HG02759 (cell line): ENCODE data around the gene HBE1.
"Not testable (repeated sequence)": the region's sequence is repeated elsewhere in the genome, so short reads cannot be mapped to it uniquely, and the experiment has no call there.

Experiments used
- ATAC-seq: cut with Tn5 transposase; IDR thresholded peaks from one replicate; pipeline ENCODE4 v1.9.1; 2021; ENCODE audit warnings: mild to moderate bottlenecking, moderate library complexity; ENCODE audit not compliant: unreplicated experiment

HBE1 gene

DNA sequence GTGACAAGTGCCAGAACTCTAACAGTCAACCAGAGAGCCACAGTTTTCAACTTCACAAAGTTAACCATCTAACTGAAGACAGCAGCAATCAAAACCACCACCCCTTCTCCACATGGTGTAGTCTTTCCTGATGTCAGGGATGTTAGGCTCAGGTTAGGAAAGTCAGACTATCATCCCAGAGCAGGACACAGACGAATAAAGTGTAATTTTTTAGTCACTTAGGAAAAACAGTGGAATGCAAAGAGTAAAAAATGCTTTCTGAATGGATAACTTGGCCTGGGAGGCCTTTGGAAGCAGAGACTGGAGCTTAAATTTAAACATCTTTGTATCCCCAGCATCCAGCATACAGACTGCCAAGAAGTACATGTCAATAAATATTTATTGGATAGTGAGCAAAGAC, 16.6 kb upstream of the HBE1 start:
- ATAC-seq, result no peak

DNA sequence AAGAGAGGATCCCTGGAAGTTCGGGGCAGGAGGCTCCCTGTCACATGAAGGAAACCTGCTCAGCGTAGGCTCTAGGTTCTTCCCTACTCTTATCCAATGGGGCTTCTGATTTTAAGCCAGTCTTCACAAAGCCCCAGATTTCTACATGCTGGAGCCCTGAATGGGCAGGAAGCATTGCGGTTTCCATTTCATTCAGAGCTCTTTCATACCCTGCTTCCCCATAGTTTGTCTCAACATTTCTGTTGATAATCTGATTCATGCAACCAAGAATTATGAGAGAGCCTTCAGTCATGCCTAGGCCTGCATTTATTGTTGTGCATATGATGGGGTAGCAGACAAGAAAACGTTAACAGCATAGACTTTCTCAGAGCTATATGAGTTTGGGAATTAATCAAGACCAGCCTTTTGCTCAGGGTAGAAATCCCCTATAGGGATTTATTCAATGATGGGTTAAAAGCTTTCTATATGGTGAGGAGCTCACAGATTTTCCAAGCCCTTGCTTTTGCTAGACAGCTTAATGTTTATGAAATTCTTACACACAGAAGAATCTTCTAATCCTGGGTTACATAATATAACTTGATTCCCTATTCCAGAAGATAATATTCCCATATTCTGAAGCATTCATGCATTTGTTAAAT, 16.1 kb upstream of the HBE1 start:
- ATAC-seq, result no peak

DNA sequence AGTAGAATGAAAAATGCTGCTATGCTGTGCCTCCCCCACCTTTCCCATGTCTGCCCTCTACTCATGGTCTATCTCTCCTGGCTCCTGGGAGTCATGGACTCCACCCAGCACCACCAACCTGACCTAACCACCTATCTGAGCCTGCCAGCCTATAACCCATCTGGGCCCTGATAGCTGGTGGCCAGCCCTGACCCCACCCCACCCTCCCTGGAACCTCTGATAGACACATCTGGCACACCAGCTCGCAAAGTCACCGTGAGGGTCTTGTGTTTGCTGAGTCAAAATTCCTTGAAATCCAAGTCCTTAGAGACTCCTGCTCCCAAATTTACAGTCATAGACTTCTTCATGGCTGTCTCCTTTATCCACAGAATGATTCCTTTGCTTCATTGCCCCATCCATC, 14.9 kb upstream of the HBE1 start:
- no peak for ATAC-seq

DNA sequence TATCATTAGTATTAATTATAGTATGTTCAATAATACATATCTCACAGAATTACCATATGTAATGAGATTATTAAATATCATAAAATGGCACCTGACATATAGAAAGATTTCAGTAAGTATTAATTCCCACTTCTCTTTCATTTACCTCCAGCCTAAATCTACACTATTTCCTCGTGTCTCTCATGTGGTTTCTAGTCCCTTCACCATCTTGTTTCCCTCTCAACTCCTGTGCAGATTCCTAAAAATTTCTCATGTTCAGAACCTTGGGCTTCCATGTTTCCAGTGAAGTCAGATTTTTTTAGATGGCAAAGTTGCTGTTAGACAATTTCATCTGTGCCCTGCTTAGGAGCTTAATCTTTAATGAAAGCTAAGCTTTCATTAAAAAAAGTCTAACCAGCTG, 14.1 kb upstream of the HBE1 start:
- no peak for ATAC-seq

DNA sequence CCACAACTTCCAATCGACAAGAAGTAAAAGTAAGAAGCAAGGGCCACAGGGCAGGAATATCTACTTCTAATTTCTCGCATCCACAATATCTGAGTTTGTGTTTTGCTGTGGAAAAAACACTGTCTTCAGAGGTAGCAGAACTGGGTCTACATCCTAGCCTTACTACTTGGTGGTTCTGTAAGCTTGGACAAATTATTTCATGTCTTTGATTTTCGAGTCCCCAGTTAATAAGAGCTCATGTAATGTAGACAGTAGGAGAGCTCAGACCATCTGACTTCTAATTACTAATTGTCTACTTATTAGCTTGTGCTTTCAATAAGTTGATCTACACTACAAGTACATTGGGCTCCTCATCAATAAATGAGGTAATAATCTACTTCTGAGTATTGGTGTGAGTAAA, 13.3 kb upstream of the HBE1 start:
- no peak for ATAC-seq

DNA sequence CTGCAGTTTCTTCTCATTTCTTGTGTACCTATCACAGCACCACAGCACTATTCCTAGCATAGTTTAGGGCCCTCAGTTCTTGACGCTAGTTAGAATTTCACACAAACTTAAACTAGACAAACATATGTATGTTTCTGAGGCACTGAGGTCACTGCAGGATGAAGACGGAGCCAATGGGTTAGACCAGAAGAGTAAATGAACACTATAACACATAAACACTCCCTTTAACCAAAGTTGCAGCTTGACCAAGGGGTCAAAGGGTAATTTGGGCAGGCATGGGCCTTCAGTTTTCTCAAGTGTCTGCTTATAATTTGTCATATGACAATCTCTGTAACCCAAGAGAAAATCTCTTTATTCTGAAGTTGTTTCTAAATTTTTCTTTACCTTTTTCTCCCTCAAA, 12.9 kb upstream of the HBE1 start:
- no peak for ATAC-seq

DNA sequence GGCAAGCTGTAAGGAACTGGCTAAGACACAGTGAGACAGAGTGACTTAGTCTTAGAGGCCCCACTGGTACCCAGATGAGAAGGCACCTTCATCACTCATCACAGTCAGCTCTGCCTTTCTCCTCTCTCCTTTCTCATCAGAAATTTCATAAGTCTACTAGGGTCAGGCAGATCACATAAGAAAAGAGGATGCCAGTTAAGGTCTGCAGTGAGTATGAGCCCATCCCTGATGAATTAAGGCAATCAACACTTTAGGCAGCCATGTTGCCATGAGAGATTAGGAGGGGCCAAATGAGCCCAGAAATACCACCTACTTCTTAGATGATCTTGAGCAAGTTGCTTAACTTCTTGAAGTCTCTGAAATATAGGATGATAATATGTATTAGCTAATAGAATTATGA, 11.9 kb upstream of the HBE1 start:
- no peak for ATAC-seq

DNA sequence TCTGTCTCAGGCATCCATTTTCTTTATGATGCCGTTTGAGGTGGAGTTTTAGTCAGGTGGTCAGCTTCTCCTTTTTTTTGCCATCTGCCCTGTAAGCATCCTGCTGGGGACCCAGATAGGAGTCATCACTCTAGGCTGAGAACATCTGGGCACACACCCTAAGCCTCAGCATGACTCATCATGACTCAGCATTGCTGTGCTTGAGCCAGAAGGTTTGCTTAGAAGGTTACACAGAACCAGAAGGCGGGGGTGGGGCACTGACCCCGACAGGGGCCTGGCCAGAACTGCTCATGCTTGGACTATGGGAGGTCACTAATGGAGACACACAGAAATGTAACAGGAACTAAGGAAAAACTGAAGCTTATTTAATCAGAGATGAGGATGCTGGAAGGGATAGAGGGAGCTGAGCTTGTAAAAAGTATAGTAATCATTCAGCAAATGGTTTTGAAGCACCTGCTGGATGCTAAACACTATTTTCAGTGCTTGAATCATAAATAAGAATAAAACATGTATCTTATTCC, 10.9 kb upstream of the HBE1 start:
- ATAC-seq, result peak; percentile 94

DNA sequence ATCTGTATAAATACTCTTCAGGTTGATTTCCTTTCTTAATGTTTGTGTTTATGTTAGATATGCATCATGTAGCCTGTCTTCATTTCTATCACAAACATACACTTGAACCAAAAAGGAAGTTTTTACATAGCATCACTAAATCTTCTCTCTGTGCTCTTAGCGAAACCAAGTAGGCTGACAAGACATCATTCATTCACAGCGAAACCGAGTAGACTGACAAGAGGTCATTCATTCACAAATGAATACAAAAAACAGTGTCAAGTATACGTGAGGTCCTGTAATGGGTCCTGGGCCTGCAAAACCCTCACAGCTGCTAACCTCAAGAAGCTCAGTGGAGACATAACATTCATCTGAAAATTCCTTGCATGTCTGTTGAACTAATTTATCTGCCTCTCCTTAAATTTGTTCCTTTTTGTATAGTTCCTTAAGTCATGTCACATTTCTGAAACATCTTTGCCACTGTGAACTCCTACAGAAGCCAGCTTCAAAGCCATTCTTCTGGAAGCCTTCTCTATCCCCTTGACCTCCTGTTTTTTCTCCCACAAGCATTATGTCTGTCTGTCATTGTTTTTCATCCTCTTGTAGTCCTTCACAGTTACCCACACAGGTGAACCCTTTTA, 9.8 kb upstream of the HBE1 start:
- no peak for ATAC-seq

DNA sequence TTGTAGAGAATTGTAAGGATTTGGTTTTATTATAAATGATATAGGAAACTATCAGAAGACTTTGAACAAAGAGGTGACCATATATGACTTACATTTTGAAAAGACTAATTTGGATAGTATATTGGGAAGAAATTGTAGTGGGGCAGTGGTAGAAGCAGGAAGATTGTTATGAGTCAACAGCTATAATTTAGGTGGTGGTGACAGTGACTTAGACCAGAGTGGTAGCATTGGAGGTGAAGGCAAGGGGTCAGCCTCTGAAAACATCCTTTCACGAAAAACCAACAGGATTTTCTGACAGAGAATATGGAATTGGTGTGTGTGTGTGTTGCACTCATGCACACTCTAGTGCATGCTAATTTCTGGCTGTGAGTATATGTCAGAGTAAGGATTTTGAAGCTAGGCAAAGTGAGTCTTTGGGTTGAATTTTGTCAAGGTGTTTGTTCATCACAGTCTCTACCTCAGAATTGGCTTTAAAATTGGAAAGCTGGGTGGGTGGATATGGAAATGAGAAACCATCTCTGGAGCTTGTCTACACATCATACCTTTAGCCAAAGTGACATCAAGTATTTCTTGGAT, 8.2 kb upstream of the HBE1 start:
- peak; percentile 55 for ATAC-seq

DNA sequence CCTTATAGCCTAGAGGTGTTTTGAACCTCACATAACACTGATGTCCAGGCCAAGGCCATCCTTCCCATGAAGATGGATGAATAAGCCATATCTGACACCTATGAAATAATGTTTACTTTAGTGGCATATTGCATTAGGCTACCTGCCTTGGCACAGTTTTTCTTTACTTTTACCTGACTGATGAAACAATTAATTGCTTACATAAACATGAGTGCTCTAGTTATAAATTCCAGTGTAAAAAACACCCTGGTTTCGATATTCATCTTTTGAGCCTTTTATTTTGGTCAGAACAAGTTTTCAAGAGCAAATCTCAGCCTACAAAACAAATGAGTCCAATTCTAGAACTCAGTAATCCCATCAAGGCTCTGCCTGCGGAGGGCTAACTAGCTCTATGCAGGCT, 7.0 kb upstream of the HBE1 start:
- ATAC-seq, result no peak

DNA sequence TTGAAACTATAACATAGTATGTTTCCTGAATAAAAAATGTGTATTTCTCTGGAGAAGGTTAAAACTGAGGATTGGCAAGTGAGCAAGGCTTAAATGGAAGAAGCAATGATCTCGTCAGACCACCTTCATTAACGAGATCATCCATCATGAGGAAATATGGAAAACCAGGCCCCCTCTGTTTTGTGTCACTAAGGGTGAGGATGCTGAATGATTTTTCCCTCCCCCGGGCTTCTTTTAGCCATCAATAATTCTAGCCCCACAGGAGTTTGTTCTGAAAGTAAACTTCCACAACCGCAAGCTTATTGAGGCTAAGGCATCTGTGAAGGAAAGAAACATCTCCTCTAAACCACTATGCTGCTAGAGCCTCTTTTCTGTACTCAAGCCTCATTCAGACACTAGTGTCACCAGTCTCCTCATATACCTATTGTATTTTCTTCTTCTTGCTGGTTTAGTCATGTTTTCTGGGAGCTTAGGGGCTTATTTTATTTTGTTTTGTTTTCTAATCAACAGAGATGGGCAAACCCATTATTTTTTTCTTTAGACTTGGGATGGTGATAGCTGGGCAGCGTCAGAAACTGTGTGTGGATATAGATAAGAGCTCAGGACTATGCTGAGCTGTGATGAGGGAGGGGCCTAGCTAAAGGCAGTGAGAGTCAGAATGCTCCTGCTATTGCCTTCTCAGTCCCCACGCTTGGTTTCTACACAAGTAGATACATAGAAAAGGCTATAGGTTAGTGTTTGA, 5.8 kb upstream of the HBE1 start:
- ATAC-seq, result no peak

DNA sequence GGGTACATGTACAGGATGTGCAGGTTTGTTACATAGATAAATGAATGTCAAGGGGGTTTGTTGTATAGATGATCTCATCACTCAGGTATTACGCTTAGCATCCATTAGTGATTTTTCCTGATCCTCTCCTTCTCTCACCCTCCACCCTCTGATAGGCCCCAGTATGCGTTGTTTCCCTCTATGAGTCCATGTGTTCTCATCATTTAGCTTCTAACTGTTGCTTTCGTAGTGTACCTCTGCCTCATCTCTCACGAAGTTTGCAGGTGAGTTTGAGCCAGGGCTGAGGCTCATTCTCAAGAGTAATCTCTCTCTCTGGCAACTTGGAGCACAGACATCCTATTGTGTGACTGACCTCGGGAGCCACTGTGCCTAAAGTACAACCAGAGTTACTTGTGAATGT, 4.7 kb upstream of the HBE1 start:
- ATAC-seq, result no peak

DNA sequence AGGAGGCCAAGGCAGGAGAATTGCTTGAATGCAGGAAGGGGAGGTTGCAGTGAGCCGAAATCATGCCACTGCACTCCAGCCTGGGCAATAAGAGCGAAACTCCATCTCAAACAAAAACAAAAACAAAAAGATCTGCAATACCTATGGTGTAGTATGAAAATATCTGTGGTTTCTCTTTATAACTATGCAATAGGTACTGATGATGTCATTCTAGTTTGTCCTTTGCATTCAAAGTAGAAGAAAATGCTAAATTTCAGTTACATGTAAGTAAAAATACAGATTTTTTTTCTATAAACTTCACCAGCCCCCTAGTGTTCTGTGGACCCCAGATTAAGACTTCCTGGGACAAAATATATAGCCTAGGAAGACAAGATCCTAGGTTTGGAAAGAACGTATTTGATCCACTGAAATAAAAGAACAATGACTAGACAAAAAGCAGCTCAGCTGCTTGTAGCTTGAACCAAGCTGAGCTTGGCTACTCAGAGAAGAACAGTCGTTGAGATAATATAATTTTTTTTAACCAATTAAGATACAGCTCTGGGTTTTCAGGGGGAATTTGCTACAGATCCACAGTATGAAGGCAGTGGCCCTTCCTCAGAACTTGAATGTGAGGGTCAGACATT, 2.8 kb upstream of the HBE1 start:
- ATAC-seq, result no peak

DNA sequence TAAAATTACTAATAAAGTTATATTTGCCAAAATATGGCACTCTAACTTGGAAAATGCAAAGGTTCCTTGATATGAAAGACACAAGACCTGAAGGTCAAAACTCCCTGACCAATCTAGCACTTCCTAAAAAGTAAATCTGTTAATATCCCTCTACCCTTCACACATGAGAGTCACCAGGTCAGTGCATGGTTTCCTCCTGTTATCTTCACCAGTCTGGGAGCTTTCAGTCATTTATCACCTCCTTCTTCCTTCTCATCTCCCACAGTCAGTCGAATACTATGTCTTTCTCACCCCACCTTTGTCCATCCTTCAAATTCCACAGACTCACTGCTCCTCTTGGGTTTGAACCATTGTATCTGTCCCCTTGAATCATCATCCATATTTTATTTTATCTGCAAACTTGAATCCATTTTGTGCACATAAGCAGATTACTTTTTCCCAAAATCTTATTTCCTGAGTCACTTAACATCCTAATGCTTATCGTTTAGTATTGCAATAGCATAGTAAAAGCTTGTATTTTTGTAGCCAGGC, 2.6 kb downstream of the HBE1 start:
- no peak for ATAC-seq

DNA sequence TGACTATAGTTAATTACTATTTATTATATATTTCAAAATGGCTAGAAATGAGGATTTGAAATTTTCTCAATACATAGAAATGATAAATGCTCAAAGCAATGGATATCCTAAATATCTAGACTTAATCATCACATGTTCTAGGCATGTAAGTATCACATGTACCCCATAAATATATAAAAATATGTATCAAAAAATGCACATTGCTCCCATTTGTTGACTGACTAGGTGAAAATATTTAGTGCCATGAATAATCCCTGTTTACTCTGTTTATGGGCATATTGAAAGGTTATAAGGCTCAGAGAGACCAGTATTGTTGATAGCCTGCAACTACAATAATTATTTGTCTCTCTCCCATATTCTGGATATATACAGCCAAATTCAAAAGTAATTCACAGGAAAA, 3.1 kb downstream of the HBE1 start:
- no peak for ATAC-seq

DNA sequence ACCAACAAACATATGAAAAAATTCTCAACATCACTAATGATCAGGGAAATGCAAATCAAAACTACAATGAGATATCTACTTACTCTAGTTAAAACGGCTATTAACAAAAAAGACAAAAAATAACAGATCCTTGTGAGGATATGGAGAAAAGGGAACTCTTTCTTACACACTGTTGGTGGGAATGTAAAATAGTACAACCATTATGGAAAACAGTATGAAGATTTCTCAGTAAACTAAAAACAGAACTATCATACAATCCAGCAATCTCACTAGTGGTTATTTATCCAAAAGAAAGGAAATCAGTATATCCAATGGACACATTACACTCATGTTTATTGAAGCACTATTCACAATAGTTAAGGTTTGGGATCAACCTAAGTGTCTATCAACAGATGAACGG, 3.9 kb downstream of the HBE1 start:
- ATAC-seq, result no peak

DNA sequence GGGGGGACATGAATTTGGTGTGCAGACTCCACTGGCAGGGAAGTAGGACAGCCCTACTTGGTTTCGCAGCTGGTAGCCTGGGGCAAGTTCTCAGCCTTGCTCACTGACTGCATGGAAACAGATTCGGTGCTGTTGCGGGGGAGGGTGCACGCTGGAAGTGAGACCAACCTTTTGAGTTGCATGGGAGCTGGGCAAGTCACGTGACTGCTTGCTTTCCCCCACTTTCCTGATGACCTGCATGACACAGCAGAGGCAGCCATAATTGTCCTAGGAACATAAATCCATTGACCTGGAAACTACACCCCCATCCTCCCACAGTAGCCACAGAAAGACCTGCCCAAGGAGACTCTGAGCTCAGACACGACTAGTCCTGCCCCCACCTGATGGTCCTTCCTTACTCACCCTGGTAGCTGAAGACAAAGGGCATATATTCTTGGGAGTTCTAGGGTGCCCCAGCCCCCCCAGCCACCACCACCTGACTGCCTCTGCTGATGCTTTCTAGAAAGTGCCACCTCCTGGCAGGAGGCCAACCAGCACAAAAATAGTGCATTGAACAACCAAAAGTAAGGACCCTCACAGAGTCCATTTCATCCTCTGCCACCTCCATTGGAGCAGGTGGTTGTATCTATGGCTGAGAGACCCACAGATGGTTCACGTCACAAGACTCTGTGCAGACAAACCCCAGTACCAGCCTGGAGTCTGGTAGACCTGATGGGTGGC, 11.0 kb downstream of the HBE1 start:
- ATAC-seq, result no peak

DNA sequence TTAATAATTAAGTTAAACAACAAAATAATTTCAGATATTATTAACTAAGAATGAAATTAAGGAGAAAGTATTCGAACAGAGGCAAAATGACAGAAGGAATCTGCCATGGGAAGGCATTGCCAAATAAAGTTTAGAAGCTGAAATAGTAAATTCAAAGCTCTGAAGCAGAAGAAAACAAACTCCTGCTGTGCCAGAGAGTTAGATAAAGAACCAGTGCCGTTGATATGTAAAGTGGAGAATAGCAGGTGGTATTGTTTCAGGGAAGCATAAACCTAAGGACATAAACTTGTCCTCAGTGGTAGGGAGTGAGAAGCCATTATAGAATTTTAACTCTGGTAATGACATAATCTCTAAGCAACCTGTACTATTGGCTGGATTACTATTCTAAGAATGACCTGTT, 12.4 kb downstream of the HBE1 start:
- no peak for ATAC-seq

DNA sequence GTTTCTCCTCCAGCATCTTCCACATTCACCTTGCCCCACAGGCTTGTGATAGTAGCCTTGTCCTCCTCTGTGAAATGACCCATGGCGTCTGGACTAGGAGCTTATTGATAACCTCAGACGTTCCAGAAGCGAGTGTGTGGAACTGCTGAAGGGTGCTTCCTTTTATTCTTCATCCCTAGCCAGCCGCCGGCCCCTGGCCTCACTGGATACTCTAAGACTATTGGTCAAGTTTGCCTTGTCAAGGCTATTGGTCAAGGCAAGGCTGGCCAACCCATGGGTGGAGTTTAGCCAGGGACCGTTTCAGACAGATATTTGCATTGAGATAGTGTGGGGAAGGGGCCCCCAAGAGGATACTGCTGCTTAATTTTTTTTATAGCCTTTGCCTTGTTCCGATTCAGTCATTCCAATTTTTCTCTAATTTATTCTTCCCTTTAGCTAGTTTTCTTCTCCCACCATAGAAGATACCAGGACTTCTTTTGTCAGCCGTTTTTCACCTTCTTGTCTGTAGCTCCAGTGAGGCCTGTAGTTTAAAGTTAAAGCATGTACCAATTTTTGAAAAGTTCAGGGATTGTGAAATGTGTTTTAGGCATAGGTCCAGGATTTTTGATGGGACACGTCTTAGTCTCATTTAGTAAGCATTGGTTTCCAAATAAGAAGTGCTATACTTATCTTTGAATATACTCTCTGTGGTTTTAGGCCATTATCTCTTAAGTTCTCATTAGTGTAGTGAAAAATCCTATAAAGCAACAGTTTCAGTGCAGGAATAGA, 14.9 kb downstream of the HBE1 start, which contains the start of gene HBG2:
Gene HBG2, minus strand, starts transcription at position 136 of the 768 bp plus-strand sequence. Its CDS starts 53 bp downstream, at position 83.
- ATAC-seq, result not testable (repeated sequence)
